Left forelimb (tissue), 1 donor: Measurements from ENCODE around the gene ERICH2.

ENCODE experiments used
- DNase-seq: peaks from one replicate; pipeline ENCODE4 v3.0.0-alpha.2; 2018; ENCODE audit warnings: low spot score

ERICH2 gene

GRCh38 chr2:170842785-170843184 is 72.6 kb downstream of the ERICH2 start:
- no peak for DNase-seq

DNA sequence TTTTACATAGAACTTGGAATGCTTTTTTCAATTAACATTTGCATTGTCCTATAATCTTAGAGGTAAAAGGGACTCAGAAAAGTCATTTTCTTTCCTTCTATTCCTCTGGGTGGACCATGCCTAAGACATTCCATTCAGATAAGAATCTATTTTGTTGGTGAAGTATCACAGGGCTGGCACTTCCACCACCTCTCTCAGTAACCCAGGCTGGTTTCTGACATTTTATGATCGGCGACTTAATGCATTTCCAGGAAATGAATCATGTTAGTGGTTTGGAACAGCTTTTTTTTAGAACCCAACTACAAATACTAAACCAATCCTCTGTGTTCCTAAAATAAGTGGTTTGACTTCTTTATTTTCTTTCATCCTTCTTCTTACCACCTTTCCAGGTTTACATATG is 73.5 kb downstream of the ERICH2 start:
- DNase-seq, result no peak

GRCh38 chr2:170845343-170845742 is 75.2 kb downstream of the ERICH2 start:
- no peak for DNase-seq

- no peak for DNase-seq
Measured at GRCh38 chr2:170846314-170846713, 76.1 kb downstream of the ERICH2 start.

DNA sequence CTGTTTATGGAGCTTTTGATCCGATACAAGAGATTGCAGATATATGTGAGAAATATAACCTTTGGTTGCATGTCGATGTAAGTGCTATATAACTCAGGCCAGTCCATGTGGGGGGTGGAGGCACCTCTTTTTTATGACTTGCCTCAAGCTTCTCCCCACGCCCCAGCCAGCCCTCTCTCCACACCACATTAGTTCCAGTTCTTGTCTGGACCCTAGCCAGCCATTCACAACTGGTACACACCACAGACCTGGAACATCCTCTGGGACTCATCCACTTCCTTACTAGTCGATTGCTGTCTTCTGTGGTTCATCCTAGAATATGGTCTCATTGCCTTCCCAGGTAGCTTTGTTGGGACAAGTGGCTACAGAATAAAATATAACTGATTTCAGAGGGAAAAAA is 77.5 kb downstream of the ERICH2 start:
- DNase-seq, result no peak
